Mononuclear cell (primary cell): ENCODE results near the gene CEP85L. TPM values are rescaled to one million over a fixed set of nuclear protein-coding genes. Genes with fewer than 3 reads are reported as not detected.

ENCODE experiments used
- H3K27me3 ChIP-seq: 2 replicates; pipeline ENCODE4 v1.6.0; 2011; ENCODE audit warnings: low read length, control low read depth; ENCODE audit not compliant: insufficient read depth
- H3K4me1 ChIP-seq: 2 replicates; pipeline ENCODE4 v1.5.1; 2011; ENCODE audit warnings: mild to moderate bottlenecking, low read length, control low read depth; ENCODE audit not compliant: insufficient read depth
- H3K4me3 ChIP-seq: 2 replicates; pipeline ENCODE4 v1.5.1; 2011; ENCODE audit warnings: mild to moderate bottlenecking, low read length, moderate library complexity
- H3K9me3 ChIP-seq: 2 replicates; pipeline ENCODE4 v1.5.1; 2011; ENCODE audit warnings: low read depth, mild to moderate bottlenecking, control low read depth, low read length
- total RNA-seq: library from RNA; depleted of rRNA; stranded (reverse); fragments of >200 nt; gene quantifications from one replicate; pipeline ENCODE4 v1.2.3, GENCODE V29; 2012

Gene CEP85L
- total RNA-seq, 1 donor: 75.5 TPM

- no peaks in the 10 kb centered on the region for H3K27me3 ChIP-seq
These were observed 120.4 kb downstream of the CEP85L start for GRCh38 chr6:118530942-118531341.

GRCh38 chr6:118529756-118530155, 121.6 kb downstream of the CEP85L start:
- Histone ChIP-seq H3K4me3 (no peak overlapping the region), H3K9me3 (no peaks in the 10 kb centered on the region), H3K27me3 (no peaks in the 10 kb centered on the region), H3K4me1 (no peaks in the 10 kb centered on the region)

More at GRCh38 chr6:118530942-118531341, 120.4 kb downstream of the CEP85L start:
- Histone ChIP-seq H3K9me3 (no peaks in the 10 kb centered on the region), H3K4me1 (no peaks in the 10 kb centered on the region), H3K4me3 (no peak overlapping the region)

- Histone ChIP-seq H3K4me3 (no peak overlapping the region), H3K9me3 (no peaks in the 10 kb centered on the region), H3K27me3 (no peaks in the 10 kb centered on the region), H3K4me1 (no peaks in the 10 kb centered on the region)
These were observed 123.3 kb downstream of the CEP85L start for GRCh38 chr6:118528129-118528528.

GRCh38 chr6:118525913-118526780, 125.2 kb downstream of the CEP85L start:
- H3K4me1 ChIP-seq: no peaks in the 10 kb centered on the region
- H3K27me3 ChIP-seq: no peaks in the 10 kb centered on the region
- no peaks in the 10 kb centered on the region for H3K9me3 ChIP-seq
- H3K4me3 ChIP-seq: no peak overlapping the region

- H3K9me3 ChIP-seq: no peaks in the 10 kb centered on the region
- no peaks in the 10 kb centered on the region for H3K27me3 ChIP-seq
- no peak overlapping the region for H3K4me3 ChIP-seq
- no peaks in the 10 kb centered on the region for H3K4me1 ChIP-seq
These were observed 126.7 kb downstream of the CEP85L start for GRCh38 chr6:118524686-118525085.

- Histone ChIP-seq H3K27me3 (no peaks in the 10 kb centered on the region), H3K4me3 (no peak overlapping the region), H3K9me3 (no peaks in the 10 kb centered on the region), H3K4me1 (no peaks in the 10 kb centered on the region)
These were observed 128.2 kb downstream of the CEP85L start for GRCh38 chr6:118523216-118523615.

GRCh38 chr6:118522422-118522821, 129.0 kb downstream of the CEP85L start:
- Histone ChIP-seq H3K4me1 (no peaks in the 10 kb centered on the region), H3K9me3 (no peaks in the 10 kb centered on the region), H3K27me3 (no peaks in the 10 kb centered on the region), H3K4me3 (no peak overlapping the region)

- no peak overlapping the region for H3K4me3 ChIP-seq
- H3K9me3 ChIP-seq: no peaks in the 10 kb centered on the region
- no peaks in the 10 kb centered on the region for H3K4me1 ChIP-seq
- no peaks in the 10 kb centered on the region for H3K27me3 ChIP-seq
These were observed 136.7 kb downstream of the CEP85L start for GRCh38 chr6:118514689-118515088.

GRCh38 chr6:118511930-118512715, 139.3 kb downstream of the CEP85L start:
- H3K4me1 ChIP-seq: no peaks in the 10 kb centered on the region
- no peaks in the 10 kb centered on the region for H3K27me3 ChIP-seq
- H3K4me3 ChIP-seq: no peak overlapping the region
- no peaks in the 10 kb centered on the region for H3K9me3 ChIP-seq

GRCh38 chr6:118509009-118509617, 142.3 kb downstream of the CEP85L start:
- H3K4me1 ChIP-seq: no peaks in the 10 kb centered on the region
- H3K9me3 ChIP-seq: no peaks in the 10 kb centered on the region
- H3K4me3 ChIP-seq: no peak overlapping the region
- no peaks in the 10 kb centered on the region for H3K27me3 ChIP-seq

GRCh38 chr6:118507636-118508035, 143.8 kb downstream of the CEP85L start:
- Histone ChIP-seq H3K27me3 (no peaks in the 10 kb centered on the region), H3K4me3 (no peak overlapping the region), H3K9me3 (no peaks in the 10 kb centered on the region), H3K4me1 (no peaks in the 10 kb centered on the region)

GRCh38 chr6:118506071-118506638, 145.2 kb downstream of the CEP85L start:
- Histone ChIP-seq H3K27me3 (no peaks in the 10 kb centered on the region), H3K4me3 (no peak overlapping the region), H3K9me3 (no peaks in the 10 kb centered on the region), H3K4me1 (no peaks in the 10 kb centered on the region)

GRCh38 chr6:118505656-118506055, 145.7 kb downstream of the CEP85L start:
- Histone ChIP-seq H3K4me1 (no peaks in the 10 kb centered on the region), H3K9me3 (no peaks in the 10 kb centered on the region), H3K4me3 (no peak overlapping the region), H3K27me3 (no peaks in the 10 kb centered on the region)

- Histone ChIP-seq H3K4me3 (no peak overlapping the region), H3K9me3 (no peaks in the 10 kb centered on the region), H3K4me1 (no peaks in the 10 kb centered on the region), H3K27me3 (no peaks in the 10 kb centered on the region)
These were observed 146.8 kb downstream of the CEP85L start for GRCh38 chr6:118504611-118505010.

- Histone ChIP-seq H3K27me3 (no peaks in the 10 kb centered on the region), H3K4me3 (no peak overlapping the region), H3K4me1 (no peaks in the 10 kb centered on the region), H3K9me3 (no peaks in the 10 kb centered on the region)
These were observed 149.2 kb downstream of the CEP85L start for GRCh38 chr6:118502169-118502568.
